ENCODE results near the gene ACRBP.

DNA sequence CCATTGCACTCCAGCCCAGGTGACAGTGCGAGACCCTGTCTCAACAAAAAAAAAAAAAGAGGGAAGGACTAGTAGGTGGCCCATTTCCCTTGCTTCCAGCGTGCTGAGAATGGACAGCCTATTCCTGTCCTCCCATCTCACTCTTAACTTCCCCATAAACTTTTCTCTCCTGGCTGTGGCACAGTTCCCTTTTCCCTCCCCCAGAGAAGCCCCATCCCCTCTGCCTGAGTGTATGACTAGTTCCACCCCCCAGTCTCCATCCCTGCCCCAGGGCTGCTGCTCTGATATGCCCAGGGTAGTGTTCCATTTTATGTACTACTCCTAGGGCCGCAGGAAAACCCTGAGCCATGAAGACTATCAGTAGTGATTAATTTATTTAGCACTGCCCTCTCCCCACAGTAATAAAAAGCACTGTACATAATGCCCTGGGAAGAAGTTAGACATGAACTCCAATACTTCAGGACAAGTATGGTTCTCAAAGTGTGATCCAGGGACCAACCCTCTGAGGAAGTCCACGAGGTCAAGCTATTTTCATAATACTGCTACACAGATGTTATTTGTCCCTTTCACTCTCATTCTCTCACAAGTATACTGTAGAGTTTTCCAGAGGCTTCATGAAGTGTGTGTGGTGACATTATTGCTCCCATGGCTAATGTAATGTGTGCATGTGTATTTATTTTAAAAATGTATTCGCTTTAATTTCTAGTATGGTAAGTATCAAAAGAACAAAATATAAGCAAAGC lies 28.6 kb downstream of the ACRBP start:
- TF ChIP-seq EP300 (IDR thresholded peaks at IDR 0.05): no peak
- TF ChIP-seq, protein P1, sequence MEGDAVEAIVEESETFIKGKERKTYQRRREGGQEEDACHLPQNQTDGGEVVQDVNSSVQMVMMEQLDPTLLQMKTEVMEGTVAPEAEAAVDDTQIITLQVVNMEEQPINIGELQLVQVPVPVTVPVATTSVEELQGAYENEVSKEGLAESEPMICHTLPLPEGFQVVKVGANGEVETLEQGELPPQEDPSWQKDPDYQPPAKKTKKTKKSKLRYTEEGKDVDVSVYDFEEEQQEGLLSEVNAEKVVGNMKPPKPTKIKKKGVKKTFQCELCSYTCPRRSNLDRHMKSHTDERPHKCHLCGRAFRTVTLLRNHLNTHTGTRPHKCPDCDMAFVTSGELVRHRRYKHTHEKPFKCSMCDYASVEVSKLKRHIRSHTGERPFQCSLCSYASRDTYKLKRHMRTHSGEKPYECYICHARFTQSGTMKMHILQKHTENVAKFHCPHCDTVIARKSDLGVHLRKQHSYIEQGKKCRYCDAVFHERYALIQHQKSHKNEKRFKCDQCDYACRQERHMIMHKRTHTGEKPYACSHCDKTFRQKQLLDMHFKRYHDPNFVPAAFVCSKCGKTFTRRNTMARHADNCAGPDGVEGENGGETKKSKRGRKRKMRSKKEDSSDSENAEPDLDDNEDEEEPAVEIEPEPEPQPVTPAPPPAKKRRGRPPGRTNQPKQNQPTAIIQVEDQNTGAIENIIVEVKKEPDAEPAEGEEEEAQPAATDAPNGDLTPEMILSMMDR (IDR thresholded peaks at IDR 0.05): no peak

All from suprapubic skin (tissue), 3 donors.